ENCODE measurements around the gene BRD4. TPM values are rescaled to one million over a fixed set of nuclear protein-coding genes. Genes with fewer than 3 reads are reported as not detected.

BRD4 gene
- total and polyA plus RNA-seq, 8 donors, result 51.1 to 89.6 (median 56.6) TPM

DNA sequence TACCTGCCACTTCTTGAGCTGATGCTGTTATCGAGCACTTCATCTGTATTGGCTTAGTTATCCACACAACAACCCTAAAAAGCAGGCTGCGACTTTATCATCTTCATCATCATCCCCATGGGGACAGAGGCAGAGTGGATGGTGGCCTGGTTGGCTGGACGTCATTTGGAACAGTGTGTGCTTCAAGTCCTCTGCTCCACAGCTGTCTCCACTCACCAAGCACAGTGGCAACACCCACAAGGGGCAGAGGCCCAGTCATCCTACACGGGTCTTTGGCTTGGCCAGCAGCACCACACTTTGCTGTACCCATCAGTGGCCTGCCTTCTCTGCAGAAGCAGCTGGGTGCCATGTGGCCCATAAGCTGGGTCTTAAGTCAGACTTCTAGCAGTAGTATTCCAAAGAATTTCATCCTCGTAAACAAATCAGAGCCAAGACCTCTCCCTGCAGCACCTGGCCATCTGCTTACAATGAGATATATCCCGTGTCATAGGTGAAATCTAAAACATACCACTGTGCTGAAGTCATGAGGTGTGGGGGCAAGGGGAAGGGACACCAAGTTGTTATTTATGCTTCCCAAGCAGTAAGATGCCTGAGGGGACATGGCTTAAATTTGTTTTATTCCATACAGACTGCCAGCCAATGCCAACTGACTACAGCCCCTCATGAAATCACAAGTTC is 52.2 kb downstream of the BRD4 start:
- Histone ChIP-seq H3K27ac (peak overlapping the region; percentile 67 to 68), H3K27me3 (no peaks in the 10 kb centered on the region), H3K9me3 (no peaks in the 10 kb centered on the region), H3K4me3 (no peak overlapping the region), H3K4me1 (peaks cover 59 to 99% of the 10 kb centered on the region in 2 donors), H3K36me3 (no peaks in the 10 kb centered on the region)
- TF ChIP-seq, protein P1, sequence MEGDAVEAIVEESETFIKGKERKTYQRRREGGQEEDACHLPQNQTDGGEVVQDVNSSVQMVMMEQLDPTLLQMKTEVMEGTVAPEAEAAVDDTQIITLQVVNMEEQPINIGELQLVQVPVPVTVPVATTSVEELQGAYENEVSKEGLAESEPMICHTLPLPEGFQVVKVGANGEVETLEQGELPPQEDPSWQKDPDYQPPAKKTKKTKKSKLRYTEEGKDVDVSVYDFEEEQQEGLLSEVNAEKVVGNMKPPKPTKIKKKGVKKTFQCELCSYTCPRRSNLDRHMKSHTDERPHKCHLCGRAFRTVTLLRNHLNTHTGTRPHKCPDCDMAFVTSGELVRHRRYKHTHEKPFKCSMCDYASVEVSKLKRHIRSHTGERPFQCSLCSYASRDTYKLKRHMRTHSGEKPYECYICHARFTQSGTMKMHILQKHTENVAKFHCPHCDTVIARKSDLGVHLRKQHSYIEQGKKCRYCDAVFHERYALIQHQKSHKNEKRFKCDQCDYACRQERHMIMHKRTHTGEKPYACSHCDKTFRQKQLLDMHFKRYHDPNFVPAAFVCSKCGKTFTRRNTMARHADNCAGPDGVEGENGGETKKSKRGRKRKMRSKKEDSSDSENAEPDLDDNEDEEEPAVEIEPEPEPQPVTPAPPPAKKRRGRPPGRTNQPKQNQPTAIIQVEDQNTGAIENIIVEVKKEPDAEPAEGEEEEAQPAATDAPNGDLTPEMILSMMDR (IDR thresholded peaks at IDR 0.05), result no peak
- intact Hi-C loops (cut with DNase I), result no loop called here
- DNase-seq (no peak), ATAC-seq (no peak)

DNA sequence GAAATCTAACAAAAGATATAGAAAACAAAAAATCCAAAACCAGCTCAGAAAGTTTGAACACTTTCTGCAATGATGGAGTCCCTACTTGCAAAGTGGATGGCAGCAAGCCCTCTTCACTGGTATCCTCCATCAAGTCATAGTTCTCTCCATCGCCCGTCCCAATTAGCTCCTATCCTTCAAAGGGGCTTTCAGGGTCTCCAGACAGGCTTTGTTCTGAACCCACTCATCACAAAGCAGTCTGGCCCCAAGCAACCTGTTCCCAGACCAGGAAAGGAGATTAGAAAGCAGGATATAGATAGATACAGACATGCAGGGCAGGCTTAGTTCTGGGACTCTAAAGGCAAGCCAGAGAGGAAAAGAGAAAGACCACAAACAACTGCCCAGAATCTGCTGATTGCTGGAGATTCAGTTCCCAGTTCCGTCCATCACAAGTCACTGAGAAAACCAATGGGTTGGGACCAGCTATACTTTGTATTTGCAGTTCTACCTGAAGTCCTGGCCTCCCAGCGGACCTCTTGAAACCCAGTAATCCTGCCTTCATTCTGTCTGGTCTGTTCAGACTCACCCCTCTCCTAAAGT is 52.9 kb downstream of the BRD4 start:
- Histone ChIP-seq H3K27me3 (no peaks in the 10 kb centered on the region), H3K4me1 (peaks cover 56 to 99% of the 10 kb centered on the region in 2 donors), H3K9me3 (no peaks in the 10 kb centered on the region), H3K27ac (peak overlapping the region in 1 of 2 donors; percentile 68), H3K36me3 (no peaks in the 10 kb centered on the region), H3K4me3 (no peak overlapping the region)
- ATAC-seq (no peak), DNase-seq (no peak)
- TF ChIP-seq, protein P1 (IDR thresholded peaks at IDR 0.05), result no peak
- intact Hi-C loops (cut with DNase I), result no loop called here

DNA sequence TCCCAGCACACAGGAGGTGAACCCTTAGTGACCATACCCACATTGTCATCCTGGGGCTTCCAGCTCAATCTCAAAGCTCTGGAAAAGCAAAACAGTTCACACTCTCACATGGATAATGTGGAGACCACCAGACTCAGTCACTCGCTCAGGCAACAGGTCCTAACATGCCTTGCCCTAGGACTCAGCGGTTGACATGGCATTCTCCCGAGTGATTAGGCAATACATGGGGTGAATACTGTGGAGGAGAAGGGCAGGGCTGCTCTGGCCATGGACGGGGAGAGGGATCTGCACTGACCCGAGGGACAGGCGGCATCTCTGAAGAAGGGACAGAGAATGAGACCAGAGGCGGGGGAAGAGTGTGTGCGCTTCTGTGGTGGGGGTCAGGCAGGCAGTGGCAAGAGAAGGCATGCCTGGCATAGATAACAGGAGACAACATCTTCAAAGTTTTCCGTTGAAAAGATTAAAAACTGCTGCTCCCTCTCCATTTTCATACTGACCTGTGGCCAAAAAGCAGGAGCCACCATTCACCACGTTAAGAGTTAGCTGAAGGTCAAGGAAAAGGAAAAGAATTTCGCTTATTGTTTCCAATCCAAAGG is 55.6 kb downstream of the BRD4 start:
- H3K36me3 ChIP-seq, result peaks cover 0 to 16% of the 10 kb centered on the region in 2 donors
- H3K9me3 ChIP-seq, result no peaks in the 10 kb centered on the region
- intact Hi-C loops (cut with DNase I), result no loop called here
- TF ChIP-seq, protein P1 (IDR thresholded peaks at IDR 0.05), result no peak
- no peak overlapping the region for H3K4me3 ChIP-seq
- peaks cover 33 to 87% of the 10 kb centered on the region in 2 donors for H3K4me1 ChIP-seq
- peak; percentile 29 for ATAC-seq
- no peaks in the 10 kb centered on the region for H3K27me3 ChIP-seq
- no peak for DNase-seq
- peak overlapping the region in 1 of 2 donors; percentile 21 for H3K27ac ChIP-seq

DNA sequence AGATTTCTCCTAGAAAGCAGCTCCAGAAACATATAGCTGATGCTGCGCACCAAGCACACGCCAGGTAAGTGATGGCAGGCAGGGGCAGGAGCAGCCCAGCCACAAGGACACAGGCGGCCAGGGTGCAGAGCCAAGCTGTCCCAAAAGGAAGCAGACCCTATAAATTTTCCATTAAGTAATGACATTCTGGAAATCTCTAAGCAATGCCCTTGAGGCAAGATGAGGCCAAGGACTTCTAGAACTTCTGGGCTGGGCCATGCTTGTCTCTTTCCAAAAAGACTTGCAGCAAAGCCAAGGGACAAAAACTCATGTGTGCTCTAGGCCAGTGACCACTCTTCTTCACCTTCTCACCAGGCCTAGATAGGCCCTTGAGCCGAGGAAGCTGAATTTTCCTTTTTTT is 57.9 kb downstream of the BRD4 start:
- DNase-seq (no peak), ATAC-seq (no peak)
- H3K4me1 ChIP-seq, result peaks cover 13 to 77% of the 10 kb centered on the region in 2 donors
- peaks cover 0 to 38% of the 10 kb centered on the region in 2 donors for H3K36me3 ChIP-seq
- no peak overlapping the region for H3K4me3 ChIP-seq
- intact Hi-C loops (cut with DNase I), result no loop called here
- no peaks in the 10 kb centered on the region for H3K27me3 ChIP-seq
- H3K9me3 ChIP-seq, result no peaks in the 10 kb centered on the region
- no peak overlapping the region for H3K27ac ChIP-seq
- TF ChIP-seq, protein P1 (IDR thresholded peaks at IDR 0.05), result no peak

DNA sequence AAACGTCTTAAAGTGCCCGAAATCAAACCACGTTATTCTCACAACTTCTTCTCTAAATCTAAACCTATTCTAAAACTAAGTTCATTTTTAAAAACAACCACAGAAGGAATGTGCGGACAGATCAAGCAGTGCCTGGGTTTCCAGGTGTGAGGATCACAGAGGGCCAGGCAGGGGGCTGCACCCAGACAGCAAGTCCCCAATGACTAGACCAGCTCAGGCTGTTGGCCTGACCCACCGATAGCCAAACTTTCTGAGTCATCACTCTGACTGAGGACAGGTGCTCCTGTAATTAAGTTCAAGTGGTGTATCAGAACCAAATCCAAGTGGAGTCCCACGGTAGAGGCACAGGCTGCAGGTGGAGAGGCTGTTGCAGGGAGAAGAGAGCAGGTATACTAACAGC is 62.5 kb downstream of the BRD4 start:
- Histone ChIP-seq H3K27ac (no peak overlapping the region), H3K4me3 (no peak overlapping the region), H3K27me3 (no peaks in the 10 kb centered on the region), H3K36me3 (peaks cover 0 to 82% of the 10 kb centered on the region in 2 donors), H3K9me3 (no peaks in the 10 kb centered on the region), H3K4me1 (peaks cover 22 to 68% of the 10 kb centered on the region in 2 donors)
- DNase-seq, result no peak
- ATAC-seq, result no peak
- TF ChIP-seq, protein P1 (IDR thresholded peaks at IDR 0.05), result no peak
- intact Hi-C loops (cut with DNase I), result loop anchor here in 1 of 2 donors (10.0 kb wide), 1 partner anchor 65 kb away; the partner anchor contains the start of gene BRD4
